ENCODE measurements around the gene TMBIM1. TPM values are rescaled to one million over a fixed set of nuclear protein-coding genes. Genes with fewer than 3 reads are reported as not detected.

TMBIM1 gene
- total and polyA plus RNA-seq, 8 donors = 94.6 to 318 (median 129) TPM

GRCh38 chr2:218244204-218244603 is 48.1 kb downstream of the TMBIM1 start:
- DNase-seq = no peak

GRCh38 chr2:218238887-218239286 is 53.4 kb downstream of the TMBIM1 start:
- H3K4me1 ChIP-seq = peaks cover 5 to 40% (median 30%) of the 10 kb centered on the region in 4 donors
- H3K27me3 ChIP-seq = no peaks in the 10 kb centered on the region
- intact Hi-C loops (cut with DNase I; ENCODE audit: low total_unique reads) = no loop called here
- 94 to 97% (median 96%) methylated on average over 1 of the region's 1 CpG for WGBS, 5 donors
- no peak for DNase-seq
- TF ChIP-seq EP300 (IDR thresholded peaks at IDR 0.05) = no peak
- no peak for TF ChIP-seq POLR2A (IDR thresholded peaks at IDR 0.05)
- no peak for TF ChIP-seq CTCF (IDR thresholded peaks at IDR 0.05)
- TF ChIP-seq POLR2AphosphoS5 (IDR thresholded peaks at IDR 0.05) = no peak
- no peak overlapping the region for H3K27ac ChIP-seq
- peaks cover 77 to 100% (median 97%) of the 10 kb centered on the region in 4 donors for H3K36me3 ChIP-seq
- no peak overlapping the region for H3K4me3 ChIP-seq
- no peaks in the 10 kb centered on the region for H3K9me3 ChIP-seq

More at GRCh38 chr2:218244204-218244603, 48.1 kb downstream of the TMBIM1 start:
- Histone ChIP-seq H3K9me3 (no peaks in the 10 kb centered on the region), H3K27me3 (no peaks in the 10 kb centered on the region), H3K4me1 (peaks cover 0 to 33% (median 6%) of the 10 kb centered on the region in 4 donors), H3K36me3 (peaks cover 86 to 100% (median 99%) of the 10 kb centered on the region in 4 donors), H3K4me3 (no peak overlapping the region), H3K27ac (peak overlapping the region in 1 of 5 donors; percentile 23)
- TF ChIP-seq POLR2AphosphoS5 (IDR thresholded peaks at IDR 0.05) = no peak
- TF ChIP-seq CTCF (IDR thresholded peaks at IDR 0.05) = no peak
- no peak for TF ChIP-seq EP300 (IDR thresholded peaks at IDR 0.05)
- TF ChIP-seq POLR2A (IDR thresholded peaks at IDR 0.05) = no peak
- whole genome bisulfite sequencing, 5 donors = 20 to 50% (median 37%) methylated on average over 1 of the region's 1 CpG
- intact Hi-C loops (cut with DNase I; ENCODE audit: low total_unique reads) = no loop called here

GRCh38 chr2:218236829-218237228 is 55.5 kb downstream of the TMBIM1 start:
- peaks cover 17 to 54% (median 40%) of the 10 kb centered on the region in 4 donors for H3K4me1 ChIP-seq
- H3K9me3 ChIP-seq = no peaks in the 10 kb centered on the region
- 90 to 94% (median 92%) methylated on average over 4 of the region's 4 CpGs for WGBS, 5 donors
- no peak for DNase-seq
- H3K36me3 ChIP-seq = peaks cover 62 to 100% (median 98%) of the 10 kb centered on the region in 4 donors
- intact Hi-C loops (cut with DNase I; ENCODE audit: low total_unique reads) = no loop called here
- no peak overlapping the region for H3K27ac ChIP-seq
- TF ChIP-seq POLR2AphosphoS5 (IDR thresholded peaks at IDR 0.05) (no peak), POLR2A (IDR thresholded peaks at IDR 0.05) (no peak), EP300 (IDR thresholded peaks at IDR 0.05) (no peak), CTCF (IDR thresholded peaks at IDR 0.05) (no peak)
- no peak overlapping the region for H3K4me3 ChIP-seq
- no peaks in the 10 kb centered on the region for H3K27me3 ChIP-seq

GRCh38 chr2:218235017-218235416 is 57.3 kb downstream of the TMBIM1 start:
- Histone ChIP-seq H3K4me3 (no peak overlapping the region), H3K27ac (peak overlapping the region; percentile 41 to 71 (median 59)), H3K27me3 (no peaks in the 10 kb centered on the region), H3K36me3 (peaks cover 59 to 100% (median 98%) of the 10 kb centered on the region in 4 donors), H3K9me3 (no peaks in the 10 kb centered on the region), H3K4me1 (peaks cover 17 to 70% (median 58%) of the 10 kb centered on the region in 4 donors)
- intact Hi-C loops (cut with DNase I; ENCODE audit: low total_unique reads) = no loop called here
- TF ChIP-seq EP300 (IDR thresholded peaks at IDR 0.05) = no peak
- TF ChIP-seq CTCF (IDR thresholded peaks at IDR 0.05) = no peak
- TF ChIP-seq POLR2A (IDR thresholded peaks at IDR 0.05) = no peak
- no peak for TF ChIP-seq POLR2AphosphoS5 (IDR thresholded peaks at IDR 0.05)
- WGBS, 5 donors = 83 to 97% (median 94%) methylated on average over 2 of the region's 2 CpGs
- DNase-seq = no peak

Data from stomach (tissue), 9 donors.